HG03442 (cell line): ENCODE measurements around the gene RIOK1.
"Not testable (repeated sequence)": the region's sequence is repeated elsewhere in the genome, so short reads cannot be mapped to it uniquely, and the experiment has no call there.

ENCODE experiments used
- ATAC-seq: cut with Tn5 transposase; IDR thresholded peaks from one replicate; pipeline ENCODE4 v1.9.1; 2021; ENCODE audit warnings: mild to moderate bottlenecking, moderate library complexity; ENCODE audit not compliant: unreplicated experiment

The RIOK1 gene

GRCh38 chr6:7389451-7390225, at the start of gene RIOK1, which contains the start of gene CAGE1:
TSS of gene RIOK1 (plus strand) at chr6:7389808. CDS start at chr6:7390003, 195 bp downstream.
TSS of gene CAGE1 (minus strand) at chr6:7389742. CDS start at chr6:7387173, 2,569 bp downstream.
- peak; percentile 97 for ATAC-seq

- no peak for ATAC-seq
Measured at GRCh38 chr6:7341271-7341670, 48.3 kb upstream of the RIOK1 start.

GRCh38 chr6:7341989-7342742, 47.4 kb upstream of the RIOK1 start:
- ATAC-seq = peak; percentile 79

GRCh38 chr6:7343546-7344475, 45.8 kb upstream of the RIOK1 start:
- no peak for ATAC-seq

GRCh38 chr6:7344773-7345450, 44.7 kb upstream of the RIOK1 start:
- not testable (repeated sequence) for ATAC-seq

- not testable (repeated sequence) for ATAC-seq
Measured at GRCh38 chr6:7347551-7347997, 42.0 kb upstream of the RIOK1 start.

- not testable (repeated sequence) for ATAC-seq
Measured at GRCh38 chr6:7350591-7350990, 39.0 kb upstream of the RIOK1 start.

GRCh38 chr6:7351916-7352315, 37.7 kb upstream of the RIOK1 start:
- not testable (repeated sequence) for ATAC-seq

GRCh38 chr6:7367408-7367807, 22.2 kb upstream of the RIOK1 start:
- no peak for ATAC-seq

GRCh38 chr6:7373739-7374138, 15.9 kb upstream of the RIOK1 start:
- no peak for ATAC-seq

- ATAC-seq = no peak
Measured at GRCh38 chr6:7377961-7378360, 11.6 kb upstream of the RIOK1 start.

GRCh38 chr6:7378740-7379139, 10.9 kb upstream of the RIOK1 start:
- ATAC-seq = no peak

- no peak for ATAC-seq
Measured at GRCh38 chr6:7381092-7381491, 8.5 kb upstream of the RIOK1 start.

GRCh38 chr6:7389162-7389450, 502 bp upstream of the RIOK1 start:
- ATAC-seq = no peak

- peak; percentile 12 for ATAC-seq
Measured at GRCh38 chr6:7390226-7390878, 744 bp downstream of the RIOK1 start.

GRCh38 chr6:7391151-7391550, 1.5 kb downstream of the RIOK1 start:
- ATAC-seq = no peak

- no peak for ATAC-seq
Measured at GRCh38 chr6:7392402-7392801, 2.8 kb downstream of the RIOK1 start.

GRCh38 chr6:7401075-7401474, 11.5 kb downstream of the RIOK1 start:
- ATAC-seq = no peak

- no peak for ATAC-seq
Measured at GRCh38 chr6:7402716-7403115, 13.1 kb downstream of the RIOK1 start.

GRCh38 chr6:7404546-7404945, 14.9 kb downstream of the RIOK1 start:
- ATAC-seq = no peak
